Endometrium (tissue), 2 donors: ENCODE measurements around the gene BRF1.

ENCODE experiments used
- FAIRE-seq: peaks from 2 replicates; lab custom pipeline; 2012; peaks lifted over from hg19 to GRCh38; lab: Jason Lieb, UNC
- donor health status: control.
- donor health status: control.

BRF1 gene

DNA sequence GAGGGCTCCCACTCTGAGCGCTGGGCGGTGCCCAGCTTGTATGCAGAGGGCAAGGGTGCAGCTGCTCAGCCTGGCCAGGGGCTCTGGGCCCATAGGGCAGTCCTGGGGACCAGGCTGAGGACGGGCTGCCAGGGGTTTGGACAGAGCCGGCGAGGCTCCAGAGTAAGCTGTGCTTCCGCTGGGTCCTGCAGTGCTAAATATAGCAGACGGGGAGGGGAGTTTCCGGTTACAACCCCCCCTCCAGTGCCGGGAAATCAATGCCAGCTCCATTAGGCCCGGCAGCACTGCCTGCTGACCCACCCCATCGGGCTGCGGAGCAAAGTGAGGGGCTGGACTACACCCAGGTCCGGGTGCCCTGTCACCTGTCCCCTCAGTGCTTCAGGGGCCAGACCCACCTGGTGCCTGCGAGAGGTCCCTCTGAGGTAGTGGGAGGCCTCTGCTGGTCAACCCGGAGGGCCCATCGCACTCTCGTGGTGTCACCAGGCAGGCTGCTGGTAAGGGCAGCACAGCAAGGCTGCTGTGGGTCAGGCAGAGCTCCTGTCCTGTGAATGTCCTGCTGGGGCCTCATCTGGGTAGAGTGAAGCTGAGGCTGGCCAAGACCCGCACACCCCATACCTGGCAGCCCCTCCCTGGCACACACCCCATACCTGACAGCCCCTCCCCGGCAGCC, 129.7 kb downstream of the BRF1 start:
- FAIRE-seq: no peak

DNA sequence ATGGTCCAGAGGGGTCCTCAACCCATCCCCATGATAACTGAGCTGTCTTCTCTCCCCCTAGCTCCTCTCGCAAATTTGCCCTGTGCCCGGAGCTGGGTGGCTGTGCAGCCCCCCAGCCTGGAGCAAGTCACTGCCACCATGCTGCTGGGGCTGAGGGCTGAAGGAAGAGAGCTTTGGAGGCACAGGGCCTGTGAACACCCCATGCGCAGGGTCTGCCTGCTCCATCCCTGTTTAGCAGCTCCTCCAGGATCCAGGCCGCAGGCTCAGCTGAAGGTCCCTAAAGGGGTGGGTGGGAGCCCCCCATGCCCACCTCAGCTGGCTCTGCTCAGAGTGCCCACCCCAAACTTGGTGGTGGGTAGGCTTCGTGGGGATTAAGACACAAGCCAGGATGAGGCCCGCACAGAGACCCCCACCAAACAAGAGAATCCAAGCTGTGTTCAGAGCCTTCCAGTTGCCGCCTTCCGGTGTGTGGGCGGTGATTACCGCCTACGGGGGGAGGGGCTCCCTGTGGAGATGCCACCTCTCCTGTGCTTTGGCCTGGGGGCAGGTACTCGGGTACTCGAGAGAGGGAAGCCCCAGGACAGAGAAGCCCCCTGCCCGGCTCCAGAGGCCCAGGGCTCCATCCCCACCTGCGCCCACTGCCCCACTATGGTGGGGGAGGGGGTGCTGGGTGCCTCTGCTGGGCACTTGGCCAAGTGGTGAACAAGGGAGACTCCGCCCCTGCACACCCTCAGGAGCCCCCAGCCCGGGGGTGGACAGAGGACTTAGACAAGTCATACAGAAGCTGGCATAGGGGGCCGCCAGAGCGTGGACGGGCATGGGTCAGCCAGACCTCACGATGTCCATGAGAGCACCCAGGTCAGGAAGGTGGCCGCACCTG, 130.8 kb downstream of the BRF1 start:
- FAIRE-seq: no peak

DNA sequence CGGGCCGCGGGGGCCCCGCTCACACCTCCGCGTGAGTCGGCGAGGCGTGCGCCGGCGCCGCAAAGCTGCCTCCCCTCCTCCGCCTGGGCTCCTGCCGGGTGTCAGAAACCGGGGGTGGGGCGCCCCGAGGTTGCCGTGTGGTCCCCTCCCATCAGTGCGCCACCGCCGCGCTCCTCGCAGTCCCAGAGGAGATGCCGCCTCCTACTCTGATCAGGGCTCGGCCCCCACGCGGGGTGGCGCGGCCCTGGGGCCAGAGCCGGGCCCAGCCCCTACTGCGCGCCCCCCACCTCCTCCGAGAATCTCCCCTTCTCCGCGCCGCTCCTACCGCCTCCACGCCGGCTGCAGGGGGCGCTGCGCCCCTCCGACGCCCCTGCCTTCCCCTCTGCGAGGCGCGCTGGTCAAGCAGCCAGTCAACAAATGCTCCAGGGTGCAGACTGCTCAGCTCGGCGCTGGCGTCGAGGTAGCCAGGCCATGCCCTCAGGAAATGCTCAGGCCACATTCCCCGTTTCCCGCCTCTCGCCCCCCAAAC, 131.8 kb downstream of the BRF1 start:
- FAIRE-seq: no peak

GRCh38 chr14:105168496-105168978, 132.3 kb downstream of the BRF1 start, which contains the start of gene JAG2:
JAG2 (minus strand) TSS chr14:105168776; CDS start chr14:105168420, 356 bp downstream.
- no peak for FAIRE-seq

DNA sequence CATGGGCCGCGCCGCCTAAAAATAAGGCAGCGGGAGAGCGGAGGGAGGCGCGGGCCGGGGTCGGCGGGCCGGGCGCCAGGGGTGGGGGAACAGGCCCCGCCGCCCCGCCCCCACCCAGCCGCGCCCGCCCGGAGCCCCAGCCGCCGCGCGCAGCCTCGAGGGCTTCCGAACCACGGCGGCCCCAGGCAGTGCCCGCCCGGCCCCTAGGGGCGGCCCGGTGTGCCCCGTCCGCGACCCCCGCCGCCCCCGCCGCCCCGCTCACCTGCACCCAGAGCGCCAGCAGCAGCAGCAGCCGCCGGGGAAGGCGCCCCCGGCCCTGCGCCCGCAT, 132.7 kb downstream of the BRF1 start:
- no peak for FAIRE-seq

- no peak for FAIRE-seq
Measured at GRCh38 chr14:105167303-105168092, 133.3 kb downstream of the BRF1 start.

DNA sequence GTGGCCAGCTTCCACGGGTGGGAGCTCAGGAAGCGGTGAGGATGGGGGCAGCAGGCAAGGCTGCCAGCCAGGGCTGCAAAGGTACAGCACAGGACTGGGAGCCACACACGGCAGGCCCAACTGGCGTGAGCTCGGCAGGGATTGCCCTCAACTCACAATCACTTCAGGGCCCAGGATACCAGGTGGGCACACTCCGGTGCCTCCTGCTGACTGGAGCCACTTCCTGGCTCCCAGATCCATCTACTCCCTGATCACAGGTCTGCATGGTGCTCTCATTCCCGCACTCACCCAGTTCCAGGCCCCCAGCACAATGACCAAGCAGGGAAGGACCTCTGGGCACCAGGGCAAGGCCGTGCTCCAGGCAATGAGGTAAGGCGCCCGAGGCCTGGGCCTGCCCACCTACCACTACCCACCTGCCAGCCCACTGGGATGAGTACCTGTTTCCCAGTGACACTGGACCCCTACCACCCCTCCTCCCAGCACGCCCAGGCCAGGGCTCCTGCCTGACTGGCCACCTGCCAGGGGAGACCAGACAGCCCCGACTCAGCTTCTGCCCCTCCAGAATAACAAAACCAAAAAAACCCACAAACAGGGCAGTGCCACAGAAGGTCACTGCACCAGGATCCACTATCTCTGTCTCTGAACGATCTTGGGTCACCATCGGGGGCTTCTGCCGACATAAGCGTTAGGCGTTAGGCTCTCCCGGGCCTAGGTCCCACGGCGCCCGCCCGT, 134.1 kb downstream of the BRF1 start:
- no peak for FAIRE-seq

GRCh38 chr14:105165761-105166485, 134.9 kb downstream of the BRF1 start:
- no peak for FAIRE-seq

GRCh38 chr14:105165134-105165704, 135.6 kb downstream of the BRF1 start:
- no peak for FAIRE-seq

GRCh38 chr14:105163040-105163742, 137.6 kb downstream of the BRF1 start:
- FAIRE-seq: no peak

- no peak for FAIRE-seq
Measured at GRCh38 chr14:105162669-105162979, 138.2 kb downstream of the BRF1 start.

DNA sequence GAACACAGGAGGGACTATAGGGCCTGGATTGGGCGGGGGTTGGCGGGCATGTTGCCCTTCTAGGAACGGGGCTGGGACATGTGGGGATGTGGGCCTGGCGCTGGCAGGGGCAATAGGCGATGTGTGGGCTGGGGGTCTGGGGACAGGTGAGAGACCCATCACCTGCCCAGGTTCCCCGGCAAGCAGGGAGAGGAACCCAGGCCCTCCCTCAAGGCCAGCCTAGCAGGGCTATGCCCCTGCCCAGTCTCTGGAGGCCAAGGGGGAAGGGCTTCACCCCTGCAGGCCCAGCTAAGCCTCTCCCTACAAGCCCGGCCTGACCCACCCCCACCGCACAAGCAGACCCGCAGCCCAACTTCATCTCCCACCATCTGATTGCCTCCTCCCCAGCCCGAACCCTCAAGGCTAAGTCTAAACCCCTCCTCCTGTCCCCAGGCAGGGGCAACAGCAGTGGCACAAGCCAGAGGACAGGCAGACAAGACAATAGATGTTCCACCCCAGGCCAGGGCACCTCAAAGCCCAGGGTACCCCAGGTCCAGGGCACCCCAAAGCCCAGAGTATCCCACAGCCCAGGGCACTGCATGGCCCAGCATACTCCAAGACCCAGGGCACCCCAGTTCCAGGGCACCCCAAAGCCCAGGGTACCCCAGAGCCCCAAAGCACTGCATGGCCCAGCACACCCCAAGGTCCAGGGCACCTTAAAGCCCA, 138.7 kb downstream of the BRF1 start:
- FAIRE-seq: no peak

DNA sequence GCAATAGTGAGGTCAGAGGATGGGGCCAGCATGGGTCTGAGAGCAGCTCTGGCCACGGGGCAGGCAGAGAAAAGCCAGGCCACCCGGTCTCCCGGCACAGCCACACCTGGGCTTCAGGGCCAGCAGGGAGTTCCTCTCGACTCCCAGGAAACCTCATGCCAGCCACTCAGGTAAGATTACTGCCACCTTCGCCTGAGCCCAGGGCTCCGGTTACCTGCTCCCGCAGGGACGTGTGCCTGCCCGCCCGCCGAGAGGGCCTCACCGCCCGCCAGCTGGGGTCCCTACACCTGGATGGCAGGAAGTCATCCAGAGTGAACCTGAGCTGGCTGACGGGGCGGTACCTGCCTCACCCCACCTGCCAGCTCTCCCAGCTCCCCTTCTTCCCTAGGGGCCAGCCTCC, 139.5 kb downstream of the BRF1 start:
- no peak for FAIRE-seq

- no peak for FAIRE-seq
Measured at GRCh38 chr14:105160776-105161175, 140.0 kb downstream of the BRF1 start.

DNA sequence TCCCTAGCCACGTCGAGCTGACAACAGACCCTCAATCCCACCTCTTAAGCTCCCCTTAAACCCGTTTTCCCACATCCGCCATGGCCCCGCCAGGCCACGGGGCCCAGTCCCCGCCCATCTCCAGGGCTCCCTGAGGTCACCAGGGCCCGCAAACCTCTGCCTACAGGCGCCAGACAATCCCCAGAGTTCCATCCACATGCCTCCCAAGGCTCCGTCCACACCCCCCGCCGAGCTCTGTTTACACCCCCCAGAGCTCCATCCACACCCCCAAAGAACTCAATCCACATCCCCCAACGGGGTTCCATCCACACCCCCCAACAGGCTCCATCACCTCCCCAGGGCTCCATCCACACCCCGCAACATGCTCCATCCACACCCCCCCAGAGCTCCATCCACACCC, 141.5 kb downstream of the BRF1 start:
- no peak for FAIRE-seq
